GM10847 (cell line): ENCODE results near the gene ABHD14A.

ENCODE experiments used
- POLR2A ChIP-seq: IDR thresholded peaks from 2 replicates; pipeline ENCODE4 v1.6.1; 2011; ENCODE audit not compliant: insufficient read length; ENCODE audit errors: extremely low read depth

The ABHD14A gene

GRCh38 chr3:51937014-51937413 is 37.9 kb upstream of the ABHD14A start:
- TF ChIP-seq POLR2A: no peak

- TF ChIP-seq POLR2A: no peak
Measured at GRCh38 chr3:51937611-51938450, 37.0 kb upstream of the ABHD14A start.

GRCh38 chr3:51938780-51939425 is 36.0 kb upstream of the ABHD14A start:
- TF ChIP-seq POLR2A: no peak

GRCh38 chr3:51940648-51941462 is 34.0 kb upstream of the ABHD14A start:
- no peak for TF ChIP-seq POLR2A

- TF ChIP-seq POLR2A: no peak
Measured at GRCh38 chr3:51941463-51941797, 33.4 kb upstream of the ABHD14A start.

GRCh38 chr3:51941798-51942602 is 32.9 kb upstream of the ABHD14A start, which contains the start of the genes PARP3 and RRP9:
PARP3 (plus strand) TSS chr3:51942363; CDS start chr3:51943356, 993 bp downstream.
RRP9 (minus strand) TSS chr3:51941904; CDS start chr3:51941867, 37 bp downstream.
- TF ChIP-seq POLR2A: peak; percentile 72

- TF ChIP-seq POLR2A: no peak
Measured at GRCh38 chr3:51942603-51943450, 32.0 kb upstream of the ABHD14A start.

- no peak for TF ChIP-seq POLR2A
Measured at GRCh38 chr3:51943451-51944391, 31.1 kb upstream of the ABHD14A start.

- no peak for TF ChIP-seq POLR2A
Measured at GRCh38 chr3:51944451-51945021, 30.3 kb upstream of the ABHD14A start.

GRCh38 chr3:51945031-51945840 is 29.6 kb upstream of the ABHD14A start:
- no peak for TF ChIP-seq POLR2A

- TF ChIP-seq POLR2A: no peak
Measured at GRCh38 chr3:51945926-51946705, 28.7 kb upstream of the ABHD14A start.
